Measurements from ENCODE around the gene BCL3. TPM values are rescaled to one million over a fixed set of nuclear protein-coding genes. Genes with fewer than 3 reads are reported as not detected.

BCL3 gene
- total RNA-seq, 1 experiment from 2014 or later, result 7.3 TPM

- no peak overlapping the region for H3K4me3 ChIP-seq (ENCODE audit: insufficient read depth, low read depth, low read length)
- no peak for DNase-seq
- H3K27me3 ChIP-seq (ENCODE audit: control insufficient read depth, insufficient read depth, low read length), result no peaks in the 10 kb centered on the region
- peaks cover 19% of the 10 kb centered on the region for H3K36me3 ChIP-seq (replicated peaks; ENCODE audit: control insufficient read depth, insufficient read depth, low read length)
These were observed 43.8 kb downstream of the BCL3 start for GRCh38 chr19:44792281-44792680.

GRCh38 chr19:44794610-44795009, 46.1 kb downstream of the BCL3 start:
- DNase-seq, result no peak
- no peak overlapping the region for H3K4me3 ChIP-seq (ENCODE audit: insufficient read depth, low read depth, low read length)

GRCh38 chr19:44795398-44795987, 47.0 kb downstream of the BCL3 start:
- H3K4me3 ChIP-seq (ENCODE audit: insufficient read depth, low read depth, low read length), result no peak overlapping the region
- H3K27me3 ChIP-seq (ENCODE audit: control insufficient read depth, insufficient read depth, low read length), result no peaks in the 10 kb centered on the region
- DNase-seq, result no peak
- peaks cover 20% of the 10 kb centered on the region for H3K36me3 ChIP-seq (replicated peaks; ENCODE audit: control insufficient read depth, insufficient read depth, low read length)

More at GRCh38 chr19:44794610-44795009, 46.1 kb downstream of the BCL3 start:
- Histone ChIP-seq H3K36me3 (replicated peaks; ENCODE audit: control insufficient read depth, insufficient read depth, low read length) (peaks cover 23% of the 10 kb centered on the region), H3K27me3 (ENCODE audit: control insufficient read depth, insufficient read depth, low read length) (no peaks in the 10 kb centered on the region)

GRCh38 chr19:44796701-44797115, 48.2 kb downstream of the BCL3 start:
- peaks cover 20% of the 10 kb centered on the region for H3K36me3 ChIP-seq (replicated peaks; ENCODE audit: control insufficient read depth, insufficient read depth, low read length)
- DNase-seq, result peak; percentile 77
- no peaks in the 10 kb centered on the region for H3K27me3 ChIP-seq (ENCODE audit: control insufficient read depth, insufficient read depth, low read length)
- no peak overlapping the region for H3K4me3 ChIP-seq (ENCODE audit: insufficient read depth, low read depth, low read length)

GRCh38 chr19:44799627-44800346, 51.3 kb downstream of the BCL3 start:
- Histone ChIP-seq H3K36me3 (replicated peaks; ENCODE audit: control insufficient read depth, insufficient read depth, low read length) (peaks cover 6% of the 10 kb centered on the region), H3K4me3 (ENCODE audit: insufficient read depth, low read depth, low read length) (no peak overlapping the region), H3K27me3 (ENCODE audit: control insufficient read depth, insufficient read depth, low read length) (peaks cover 11% of the 10 kb centered on the region)
- DNase-seq, result no peak

- DNase-seq, result peak; percentile 96
- H3K27me3 ChIP-seq (ENCODE audit: control insufficient read depth, insufficient read depth, low read length), result peaks cover 11% of the 10 kb centered on the region
- H3K36me3 ChIP-seq (replicated peaks; ENCODE audit: control insufficient read depth, insufficient read depth, low read length), result peaks cover 6% of the 10 kb centered on the region
- no peak overlapping the region for H3K4me3 ChIP-seq (ENCODE audit: insufficient read depth, low read depth, low read length)
These were observed 52.0 kb downstream of the BCL3 start for GRCh38 chr19:44800461-44800860.

GRCh38 chr19:44803442-44804428, 55.2 kb downstream of the BCL3 start:
- no peak for DNase-seq
- H3K4me3 ChIP-seq (ENCODE audit: insufficient read depth, low read depth, low read length), result no peak overlapping the region
- peaks cover 3% of the 10 kb centered on the region for H3K36me3 ChIP-seq (replicated peaks; ENCODE audit: control insufficient read depth, insufficient read depth, low read length)
- H3K27me3 ChIP-seq (ENCODE audit: control insufficient read depth, insufficient read depth, low read length), result peaks cover 12% of the 10 kb centered on the region

GRCh38 chr19:44806291-44806690, 57.8 kb downstream of the BCL3 start:
- H3K27me3 ChIP-seq (ENCODE audit: control insufficient read depth, insufficient read depth, low read length), result peaks cover 18% of the 10 kb centered on the region

GRCh38 chr19:44807162-44807561, 58.7 kb downstream of the BCL3 start:
- Histone ChIP-seq H3K27me3 (ENCODE audit: control insufficient read depth, insufficient read depth, low read length) (peaks cover 18% of the 10 kb centered on the region), H3K4me3 (ENCODE audit: insufficient read depth, low read depth, low read length) (no peak overlapping the region), H3K36me3 (replicated peaks; ENCODE audit: control insufficient read depth, insufficient read depth, low read length) (peaks cover 3% of the 10 kb centered on the region)
- DNase-seq, result peak; percentile 44

More at GRCh38 chr19:44806291-44806690, 57.8 kb downstream of the BCL3 start:
- Histone ChIP-seq H3K4me3 (ENCODE audit: insufficient read depth, low read depth, low read length) (no peak overlapping the region), H3K36me3 (replicated peaks; ENCODE audit: control insufficient read depth, insufficient read depth, low read length) (peaks cover 2% of the 10 kb centered on the region)
- no peak for DNase-seq

GRCh38 chr19:44807652-44808462, 59.3 kb downstream of the BCL3 start:
- H3K4me3 ChIP-seq (ENCODE audit: insufficient read depth, low read depth, low read length), result peak overlapping the region; percentile 59

GRCh38 chr19:44808463-44809371, 60.2 kb downstream of the BCL3 start, which contains the start of gene BCAM:
BCAM (plus strand) TSS chr19:44809103; CDS start chr19:44809125, 22 bp downstream.
- H3K4me3 ChIP-seq (ENCODE audit: insufficient read depth, low read depth, low read length), result peak within 1 kb of the TSS; percentile 62
- H3K36me3 ChIP-seq (replicated peaks; ENCODE audit: control insufficient read depth, insufficient read depth, low read length), result peaks cover 3% of the 10 kb centered on the region
- DNase-seq, result peak; percentile 99
- peaks cover 17% of the 10 kb centered on the region for H3K27me3 ChIP-seq (ENCODE audit: control insufficient read depth, insufficient read depth, low read length)

More at GRCh38 chr19:44807652-44808462, 59.3 kb downstream of the BCL3 start:
- DNase-seq, result peak; percentile 97
- Histone ChIP-seq H3K27me3 (ENCODE audit: control insufficient read depth, insufficient read depth, low read length) (peaks cover 18% of the 10 kb centered on the region), H3K36me3 (replicated peaks; ENCODE audit: control insufficient read depth, insufficient read depth, low read length) (peaks cover 3% of the 10 kb centered on the region)

Data from H7 (cell line).